ENCODE measurements around the gene LSM10.

LSM10 gene

GRCh38 chr1:36385410-36386264 lies 12.1 kb downstream of the LSM10 start, which contains the start of gene STK40:
TSS of gene STK40 (minus strand) at chr1:36385924. CDS start at chr1:36361332, 24,592 bp downstream.
- DNase-seq (ENCODE audit: low read depth, low spot score), result peak; percentile 98
- ChIA-PET CTCF (interaction anchor here (1.0 to 5.0 kb wide), 4 partner anchors 8 to 251 kb away, joined by 3 to 29 read pairs (median 4); no protein-coding TSS in a partner anchor), POLR2A (interaction anchor here (1.0 to 2.1 kb wide), 16 partner anchors 12 to 236 kb away, joined by 3 to 44 read pairs (median 7); partner anchors contain the start of genes EVA1B, LSM10, THRAP3 and TRAPPC3)
- peak within 1 kb of the TSS; percentile 88 for H3K4me3 ChIP-seq (ENCODE audit: low read depth, low read length)
- TF ChIP-seq, protein P1, sequence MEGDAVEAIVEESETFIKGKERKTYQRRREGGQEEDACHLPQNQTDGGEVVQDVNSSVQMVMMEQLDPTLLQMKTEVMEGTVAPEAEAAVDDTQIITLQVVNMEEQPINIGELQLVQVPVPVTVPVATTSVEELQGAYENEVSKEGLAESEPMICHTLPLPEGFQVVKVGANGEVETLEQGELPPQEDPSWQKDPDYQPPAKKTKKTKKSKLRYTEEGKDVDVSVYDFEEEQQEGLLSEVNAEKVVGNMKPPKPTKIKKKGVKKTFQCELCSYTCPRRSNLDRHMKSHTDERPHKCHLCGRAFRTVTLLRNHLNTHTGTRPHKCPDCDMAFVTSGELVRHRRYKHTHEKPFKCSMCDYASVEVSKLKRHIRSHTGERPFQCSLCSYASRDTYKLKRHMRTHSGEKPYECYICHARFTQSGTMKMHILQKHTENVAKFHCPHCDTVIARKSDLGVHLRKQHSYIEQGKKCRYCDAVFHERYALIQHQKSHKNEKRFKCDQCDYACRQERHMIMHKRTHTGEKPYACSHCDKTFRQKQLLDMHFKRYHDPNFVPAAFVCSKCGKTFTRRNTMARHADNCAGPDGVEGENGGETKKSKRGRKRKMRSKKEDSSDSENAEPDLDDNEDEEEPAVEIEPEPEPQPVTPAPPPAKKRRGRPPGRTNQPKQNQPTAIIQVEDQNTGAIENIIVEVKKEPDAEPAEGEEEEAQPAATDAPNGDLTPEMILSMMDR (IDR thresholded peaks at IDR 0.05; ENCODE audit: insufficient read depth, low read length, missing control alignments), result no peak

DNA sequence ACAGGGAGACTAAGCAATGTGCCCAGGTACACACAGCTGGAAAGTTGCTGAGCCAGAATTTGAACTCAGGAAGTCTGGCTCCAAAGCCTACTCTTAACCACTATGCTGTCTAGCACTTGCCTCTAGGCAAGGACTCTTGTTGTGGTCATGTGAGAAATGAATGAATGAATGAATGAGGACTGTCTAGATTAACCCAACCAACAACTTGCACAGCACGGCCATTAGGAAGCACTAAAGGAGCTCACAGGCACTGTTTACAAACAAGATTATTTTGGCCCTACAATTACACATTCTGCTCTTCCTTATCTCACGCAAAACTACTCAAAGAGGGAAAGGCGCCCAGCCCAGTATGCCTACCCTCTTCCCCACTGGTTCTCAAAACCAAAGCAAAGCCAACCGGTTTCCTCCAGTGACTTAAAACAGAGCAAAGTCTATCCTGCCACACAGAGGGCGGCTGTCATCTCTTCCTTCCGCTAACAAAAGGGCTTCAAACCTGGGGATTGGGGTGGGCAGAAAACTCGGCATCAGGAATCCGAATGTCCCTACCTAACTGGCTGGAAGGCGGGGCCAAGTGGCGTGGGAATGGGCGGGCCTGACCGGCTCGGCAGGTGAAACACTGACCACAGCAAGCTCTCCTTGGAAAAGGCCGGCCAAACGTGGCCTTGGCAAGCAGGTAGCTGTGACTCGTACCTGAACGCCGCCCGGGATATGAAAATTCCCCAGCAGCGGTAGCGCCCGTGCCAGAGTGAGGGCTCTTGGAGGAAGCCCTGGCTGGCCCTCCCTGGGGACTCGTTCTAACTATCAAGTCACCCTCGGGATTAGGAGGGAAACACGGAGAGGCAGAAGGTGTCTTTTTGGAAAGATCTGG lies 12.9 kb downstream of the LSM10 start:
- H3K4me3 ChIP-seq (ENCODE audit: low read depth, low read length), result peak overlapping the region; percentile 88
- ChIA-PET POLR2A (interaction anchor here (1.2 to 1.3 kb wide), 4 partner anchors 13 to 61 kb away, joined by 3 to 5 read pairs (median 4); partner anchors contain the start of genes EVA1B and LSM10), CTCF (interaction anchor here (0.7 to 5.0 kb wide), 5 partner anchors 29 to 85 kb away, joined by 3 to 29 read pairs (median 3); no protein-coding TSS in a partner anchor)
- DNase-seq (ENCODE audit: low read depth, low spot score), result no peak
- TF ChIP-seq, protein P1 (IDR thresholded peaks at IDR 0.05; ENCODE audit: insufficient read depth, low read length, missing control alignments), result no peak

- ChIA-PET CTCF (interaction anchor here (0.9 to 5.0 kb wide), 2 partner anchors 23 to 42 kb away, joined by 4 to 29 read pairs; no protein-coding TSS in a partner anchor), POLR2A (interaction anchor here (1.1 kb wide), 1 partner anchor 67 kb away, joined by 3 read pairs; no protein-coding TSS in a partner anchor)
- TF ChIP-seq, protein P1 (IDR thresholded peaks at IDR 0.05; ENCODE audit: insufficient read depth, low read length, missing control alignments), result no peak
- H3K4me3 ChIP-seq (ENCODE audit: low read depth, low read length), result no peak overlapping the region; the same call in 1 of the 2 replicates
- no peak for DNase-seq (ENCODE audit: low read depth, low spot score)
Measured at GRCh38 chr1:36383240-36383639, 14.5 kb downstream of the LSM10 start.

DNA sequence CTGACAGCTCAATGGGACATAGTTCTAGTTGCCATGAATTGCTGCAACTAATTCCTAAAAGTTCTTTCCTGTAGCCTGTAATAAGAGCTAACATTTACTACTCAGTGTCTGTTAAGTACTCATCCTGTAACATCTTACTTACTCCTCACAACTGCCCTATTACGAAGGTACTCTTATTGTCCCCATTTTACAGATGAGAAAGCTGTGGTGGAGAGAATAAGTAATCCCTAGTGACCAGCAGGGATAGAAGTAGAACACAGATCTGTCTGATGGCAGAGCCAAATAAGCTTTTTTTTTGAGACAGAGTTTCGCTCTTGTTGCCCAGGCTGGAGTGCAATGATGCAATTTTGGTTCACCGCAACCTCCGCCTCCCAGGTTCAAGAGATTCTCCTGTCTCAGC lies 15.0 kb downstream of the LSM10 start:
- CTCF ChIA-PET, result interaction anchor here (0.9 to 5.0 kb wide), 2 partner anchors 22 to 41 kb away, joined by 4 to 29 read pairs; no protein-coding TSS in a partner anchor
- DNase-seq (ENCODE audit: low read depth, low spot score), result no peak
- POLR2A ChIA-PET, result interaction anchor here (1.1 kb wide), 1 partner anchor 68 kb away, joined by 3 read pairs; no protein-coding TSS in a partner anchor
- TF ChIP-seq, protein P1 (IDR thresholded peaks at IDR 0.05; ENCODE audit: insufficient read depth, low read length, missing control alignments), result no peak
- no peak overlapping the region for H3K4me3 ChIP-seq (ENCODE audit: low read depth, low read length)

DNA sequence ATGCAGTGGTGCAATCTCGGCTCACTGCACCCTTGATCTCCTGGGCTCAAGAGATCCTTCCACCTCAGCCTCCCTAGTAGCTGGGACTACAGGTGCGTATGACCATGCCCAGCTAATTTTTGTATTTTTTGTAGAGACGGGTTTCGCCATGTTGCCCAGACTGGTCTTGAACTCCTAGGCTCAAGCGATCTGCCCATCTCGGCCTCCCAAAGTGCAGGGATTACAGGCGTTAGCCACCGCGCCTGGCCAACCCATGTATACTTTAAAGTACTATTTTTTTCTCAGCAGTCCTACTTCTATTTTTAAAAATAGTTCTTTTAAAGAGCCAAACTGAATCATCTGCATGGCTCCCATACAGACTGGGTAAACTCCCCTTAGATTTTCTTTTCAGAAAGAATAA lies 15.5 kb downstream of the LSM10 start:
- ChIA-PET POLR2A (interaction anchor here (0.6 to 1.0 kb wide), 3 partner anchors 21 to 158 kb away, joined by 3 to 4 read pairs (median 4); no protein-coding TSS in a partner anchor), CTCF (interaction anchor here (0.9 to 1.4 kb wide), 2 partner anchors 22 to 37 kb away, joined by 3 to 4 read pairs; no protein-coding TSS in a partner anchor)
- no peak for DNase-seq (ENCODE audit: low read depth, low spot score)
- H3K4me3 ChIP-seq (ENCODE audit: low read depth, low read length), result no peak overlapping the region
- TF ChIP-seq, protein P1 (IDR thresholded peaks at IDR 0.05; ENCODE audit: insufficient read depth, low read length, missing control alignments), result no peak
